CD4-positive, alpha-beta T cell treated with Interleukin-17A for 4 hours (primary cell): ENCODE results near the gene TTLL6.

Experiments
- DNase-seq: peaks from one replicate; pipeline ENCODE4 v3.0.0-alpha.2; 2020; ENCODE audit warnings: mixed read lengths

The TTLL6 gene

GRCh38 chr17:48757524-48757961 is 59.5 kb downstream of the TTLL6 start:
- DNase-seq, result no peak

GRCh38 chr17:48756830-48757251 is 60.2 kb downstream of the TTLL6 start:
- DNase-seq, result no peak

DNA sequence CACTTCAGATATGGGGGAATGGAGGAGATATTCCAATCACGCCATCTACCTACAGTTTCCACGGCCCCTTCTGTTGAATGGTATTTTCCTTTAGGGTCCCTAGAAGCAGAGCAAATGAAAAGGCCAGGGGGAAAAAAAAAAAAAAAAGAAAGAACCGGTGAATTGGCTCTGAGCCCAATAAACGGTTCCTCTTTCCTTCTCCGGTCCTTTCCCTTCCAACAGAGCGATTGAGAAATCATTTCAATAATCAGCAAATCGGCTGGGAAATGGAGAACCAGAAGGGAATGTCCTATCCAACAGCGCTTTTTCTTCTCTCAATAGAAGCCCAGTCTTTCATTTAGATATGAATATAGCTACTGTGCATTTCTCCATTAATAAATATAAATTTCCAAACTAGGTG is 61.7 kb downstream of the TTLL6 start:
- no peak for DNase-seq

DNA sequence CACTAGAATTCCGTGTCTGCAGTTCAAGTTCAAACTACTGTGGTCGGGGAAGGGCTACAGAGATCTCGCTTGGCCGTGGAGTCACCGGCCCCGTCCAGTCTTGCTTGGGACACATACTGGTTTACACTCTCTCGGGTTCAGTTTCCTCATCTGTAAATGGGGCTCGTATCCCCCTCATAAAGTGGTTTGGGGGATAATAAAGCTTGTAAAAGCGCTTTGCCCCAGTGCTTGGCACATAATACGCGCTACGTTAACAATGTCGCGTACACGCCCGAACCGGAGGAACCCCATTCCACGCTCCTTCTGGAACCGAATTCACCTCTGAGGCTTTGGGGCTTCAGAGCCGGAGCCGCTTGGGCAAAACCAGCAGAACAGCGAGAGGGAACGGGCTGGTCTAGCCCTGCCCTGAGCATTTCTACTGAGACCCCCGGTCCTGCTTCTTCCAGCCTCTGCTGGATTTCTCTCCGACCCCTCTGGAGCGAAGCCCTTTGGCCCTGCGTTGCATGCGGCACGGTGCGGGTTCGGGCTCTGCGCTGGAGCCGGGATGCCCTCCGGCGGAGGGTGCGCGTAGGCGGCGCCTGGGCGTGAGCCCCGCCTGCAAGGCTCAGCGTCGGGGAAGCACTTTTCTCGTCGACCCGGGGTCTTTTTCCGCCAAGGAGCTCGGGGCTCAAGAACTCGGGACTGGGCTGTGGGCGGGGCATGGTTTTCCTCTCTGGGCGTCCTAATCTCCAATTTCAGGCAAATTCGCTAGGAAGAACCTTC is 62.3 kb downstream of the TTLL6 start:
- DNase-seq, result no peak

- DNase-seq, result no peak
Observed at GRCh38 chr17:48753794-48754499, 63.1 kb downstream of the TTLL6 start.

DNA sequence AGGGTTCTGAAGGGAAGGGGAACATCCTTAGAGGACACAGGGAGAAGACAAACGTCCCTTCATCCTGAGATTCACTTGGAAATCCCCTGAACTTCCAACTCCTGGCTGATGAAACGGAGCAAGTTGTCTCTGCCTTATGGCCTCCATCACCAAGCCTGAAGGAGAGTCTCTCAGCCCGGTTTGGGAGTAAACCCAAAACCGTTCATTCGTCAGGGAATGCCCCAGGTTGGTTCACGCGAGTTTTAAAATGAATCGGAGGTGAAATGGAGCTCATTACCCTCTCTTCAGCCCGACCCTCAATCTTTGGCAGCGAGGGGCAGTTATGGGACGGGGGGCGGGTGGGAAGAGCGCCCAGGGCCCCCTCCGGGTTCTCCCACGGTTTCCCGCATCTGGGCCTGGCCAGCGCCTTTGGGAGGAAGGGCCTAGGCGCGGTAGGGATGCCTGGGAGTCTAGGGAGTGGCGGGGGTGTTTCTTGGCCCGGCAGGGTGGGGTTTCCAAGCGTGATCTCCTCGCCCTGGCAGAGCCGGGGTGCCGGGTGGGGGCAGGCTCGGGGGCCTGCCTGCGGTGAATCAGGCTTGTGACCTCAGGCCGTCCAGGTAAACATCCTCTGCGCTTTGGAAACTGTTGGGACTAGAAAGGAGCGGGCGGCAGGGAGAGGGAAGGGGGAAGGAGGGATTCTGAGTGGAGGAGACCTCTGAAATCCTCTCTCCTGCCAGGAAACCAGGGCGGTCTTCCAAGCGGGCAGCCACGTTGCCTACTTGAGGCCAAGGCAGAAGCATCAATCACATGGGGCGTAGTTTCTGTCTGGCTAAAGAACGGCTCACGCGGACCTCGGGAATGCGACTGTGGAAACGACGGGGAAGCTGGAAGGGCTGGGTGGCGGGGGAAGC is 64.4 kb downstream of the TTLL6 start:
- DNase-seq, result no peak

DNA sequence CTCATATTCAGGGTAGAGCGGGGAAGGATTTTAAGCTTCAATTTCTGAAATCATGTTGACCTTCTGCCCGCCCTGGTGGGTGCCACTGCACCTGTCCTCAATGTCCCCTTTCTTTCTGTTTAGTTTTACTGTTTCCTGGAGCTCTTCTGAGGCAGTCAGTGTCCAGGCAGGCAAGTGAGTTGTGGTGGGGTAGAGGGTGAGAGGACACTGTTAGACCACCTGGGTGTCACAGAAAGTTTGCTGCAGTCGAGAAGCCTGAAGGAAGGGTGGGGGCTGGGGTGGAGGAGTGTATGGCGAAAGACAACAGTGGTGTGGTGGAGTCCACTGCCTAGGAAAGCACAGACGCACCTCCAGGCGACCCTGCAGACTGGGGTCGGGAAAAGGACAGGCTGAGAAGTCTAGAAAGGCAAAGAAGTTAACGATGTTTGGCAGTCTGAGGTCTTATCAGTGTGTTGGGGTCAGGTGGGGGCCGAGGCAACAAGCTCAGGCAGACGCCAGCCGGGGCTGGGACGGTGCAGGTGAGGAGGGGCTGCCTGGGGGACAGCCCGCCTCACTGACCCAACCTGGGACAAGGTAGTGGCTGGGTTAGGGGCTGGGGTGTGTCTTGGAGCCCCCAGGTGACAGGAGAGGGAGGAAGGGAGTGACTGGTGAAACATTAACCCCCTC is 65.2 kb downstream of the TTLL6 start:
- no peak for DNase-seq

GRCh38 chr17:48751172-48751571 is 65.9 kb downstream of the TTLL6 start:
- no peak for DNase-seq

- DNase-seq, result no peak
Observed at GRCh38 chr17:48749621-48750553, 67.1 kb downstream of the TTLL6 start.

DNA sequence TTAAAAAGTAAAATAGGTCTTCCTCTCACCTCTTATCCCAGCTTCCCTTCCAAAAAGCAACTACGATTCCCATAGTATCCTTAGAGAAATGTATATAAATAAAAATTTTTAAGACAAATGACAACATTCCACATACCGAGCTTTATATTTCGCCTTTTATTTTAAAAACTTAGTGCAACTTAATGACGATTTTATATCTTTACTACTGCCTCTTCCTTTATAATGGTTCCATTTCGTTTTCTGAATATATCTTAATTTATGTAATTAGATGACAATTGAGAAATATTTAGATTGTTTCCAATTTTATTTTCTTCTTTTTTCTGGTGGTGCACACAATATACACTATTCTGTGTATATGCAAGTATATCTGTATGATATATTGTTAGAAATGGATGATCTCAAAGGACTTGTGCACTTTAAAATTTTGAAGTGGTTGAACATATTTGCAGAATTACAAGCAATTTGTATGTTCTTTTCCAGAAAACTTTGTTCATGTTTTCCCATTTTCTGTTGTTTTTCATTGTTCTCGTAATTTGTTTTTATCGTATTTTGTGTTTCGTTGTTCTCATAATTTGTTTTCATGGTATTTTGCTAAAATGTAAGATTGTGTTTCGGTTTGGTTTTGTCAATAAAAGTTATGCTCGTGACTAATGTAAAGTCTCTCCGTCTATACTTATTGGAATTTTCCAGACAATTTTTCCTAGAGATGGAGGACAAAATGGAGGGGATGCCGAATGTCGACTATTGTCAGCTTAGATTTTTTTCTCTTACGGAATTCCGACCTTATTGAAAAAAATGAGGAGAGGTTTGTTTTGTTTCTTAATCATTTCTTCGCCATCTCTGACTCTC is 68.1 kb downstream of the TTLL6 start:
- DNase-seq, result no peak

DNA sequence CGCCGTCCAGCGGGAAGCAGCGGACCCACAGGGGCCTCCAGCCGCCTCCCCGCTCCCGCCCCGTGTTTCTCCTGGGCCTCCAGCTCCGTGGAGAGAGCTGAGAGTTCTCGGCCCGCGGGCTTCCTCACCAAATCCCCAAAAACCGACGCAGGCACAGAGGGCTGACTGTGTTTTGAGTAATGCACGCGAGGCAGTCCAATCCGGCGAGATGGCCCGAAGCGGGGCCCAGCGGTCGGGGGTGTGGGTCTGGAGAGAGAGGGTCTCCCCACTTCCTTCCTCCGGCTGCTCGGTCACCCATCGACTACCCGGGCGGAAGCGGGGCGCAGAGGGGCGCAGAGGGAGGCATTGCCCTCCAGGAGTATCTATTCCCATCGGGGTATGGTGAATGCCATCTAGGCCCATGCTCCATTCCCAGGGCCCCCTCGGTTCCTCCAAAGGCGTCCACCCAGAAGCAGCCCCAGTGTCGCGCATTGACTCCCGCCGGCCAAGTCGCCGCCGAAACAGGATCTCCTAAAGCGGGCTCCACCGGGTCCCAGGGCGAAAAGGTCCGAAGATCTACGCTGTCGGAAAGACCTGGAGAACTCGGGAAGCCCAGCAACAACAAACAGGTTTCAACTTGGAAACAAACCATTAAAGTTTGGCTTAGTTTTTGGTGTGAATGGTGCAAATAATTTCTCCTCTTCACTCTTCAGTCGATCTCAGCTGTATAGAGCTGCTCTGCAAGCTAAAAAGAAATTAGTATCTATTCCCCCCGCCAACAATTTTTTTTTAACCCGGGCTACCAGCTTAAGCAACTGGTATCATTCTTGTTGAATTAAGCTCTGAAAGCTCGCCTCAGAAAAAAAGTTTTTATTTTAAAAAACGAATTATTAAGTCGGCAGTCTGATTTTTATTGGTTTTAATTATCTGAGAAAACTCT is 69.3 kb downstream of the TTLL6 start:
- no peak for DNase-seq

- no peak for DNase-seq
Observed at GRCh38 chr17:48746916-48747444, 70.0 kb downstream of the TTLL6 start.

DNA sequence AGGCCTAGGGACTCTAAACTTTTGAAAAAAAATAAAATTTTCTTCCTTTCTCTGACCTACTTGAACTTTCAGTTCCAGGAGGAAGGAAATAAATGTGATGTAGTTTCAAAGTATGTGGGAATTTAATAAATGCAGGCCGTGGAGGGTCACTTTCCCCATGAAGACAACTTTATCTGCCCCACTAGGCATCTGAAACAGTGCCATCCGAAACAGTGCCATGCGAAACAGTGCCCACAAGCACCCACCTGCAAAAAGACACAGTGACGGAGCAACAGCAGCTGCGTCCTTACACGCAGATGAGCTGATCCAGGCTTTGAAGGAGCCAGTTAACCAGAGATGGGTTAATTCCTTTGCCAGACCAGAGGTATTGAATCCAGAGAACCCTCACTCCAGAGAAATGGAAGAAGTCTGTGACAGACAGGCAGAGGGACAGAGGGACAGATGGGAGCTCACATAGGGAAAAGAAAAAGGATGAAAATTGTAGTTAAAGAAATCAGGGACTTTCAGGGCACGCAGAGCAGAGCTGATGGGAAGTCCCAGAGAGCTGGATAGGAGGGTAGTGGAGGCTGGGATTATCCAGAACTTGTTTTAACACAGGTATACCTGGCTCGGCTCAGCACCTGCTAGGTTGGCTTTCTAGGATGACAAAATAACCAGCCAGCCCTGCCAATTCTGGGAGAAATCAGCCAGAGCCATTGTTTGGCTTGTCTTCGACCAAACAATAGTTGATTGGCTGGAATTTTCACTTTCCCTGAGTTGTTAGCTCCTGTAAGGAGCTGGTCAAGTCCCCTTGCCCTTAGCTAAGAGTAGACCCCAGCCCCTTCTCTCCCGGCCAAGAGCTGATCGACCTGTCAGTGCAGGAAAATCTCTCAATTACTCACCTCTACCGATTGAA is 71.4 kb downstream of the TTLL6 start:
- no peak for DNase-seq

DNA sequence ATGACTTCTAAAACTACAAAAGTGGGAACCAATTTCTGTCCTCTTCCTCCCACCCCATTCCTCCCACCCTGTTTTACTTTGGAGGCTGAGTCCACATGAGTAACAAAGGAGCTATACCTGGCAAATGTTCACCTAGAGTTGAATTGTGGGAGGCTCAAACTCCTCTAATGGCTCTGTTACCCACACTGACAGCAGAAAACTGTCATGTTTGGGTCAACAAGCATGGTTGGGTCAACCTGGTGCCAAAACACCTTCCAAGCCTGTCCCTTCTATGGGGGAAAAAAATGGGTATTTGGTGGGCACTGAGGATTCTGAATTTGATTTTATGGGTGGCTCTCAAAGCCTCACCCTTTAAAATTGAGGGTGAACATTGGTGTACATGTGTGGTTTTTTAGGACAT is 76.5 kb downstream of the TTLL6 start:
- no peak for DNase-seq

DNA sequence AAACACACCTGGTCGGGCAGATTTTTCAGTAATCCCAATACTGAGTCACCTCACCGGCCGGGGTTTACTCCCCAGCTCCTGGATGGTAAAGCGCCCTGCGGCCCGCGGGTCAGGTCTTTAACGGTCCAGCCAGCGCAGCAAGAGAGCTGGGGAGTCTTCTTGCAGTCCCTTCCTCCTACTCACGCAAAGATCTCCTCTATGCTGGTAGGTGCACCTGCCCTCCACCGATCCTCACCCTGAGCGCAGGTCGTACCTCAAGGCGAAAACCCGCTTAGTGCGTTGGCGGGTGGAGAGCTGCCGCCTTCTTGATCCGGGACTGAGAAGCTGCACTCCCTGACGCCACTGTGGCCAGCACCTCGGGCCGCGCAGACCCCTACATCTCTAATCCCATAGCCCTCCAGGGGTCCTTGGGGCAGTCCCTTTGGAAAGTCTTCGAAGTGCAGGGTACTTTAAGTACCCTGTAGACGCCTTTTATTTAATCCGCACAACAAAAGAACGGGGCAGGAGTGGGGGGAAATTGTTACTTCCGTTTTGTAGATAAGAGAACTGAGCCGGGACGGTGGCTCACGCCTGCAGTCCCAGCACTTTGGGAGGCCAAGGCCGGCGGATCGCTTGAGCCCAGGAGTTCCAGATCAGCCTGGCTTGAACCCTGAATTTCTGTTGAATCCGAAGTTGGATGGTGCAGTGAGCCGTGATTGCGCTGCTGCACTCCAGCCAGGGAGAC is 78.1 kb downstream of the TTLL6 start:
- no peak for DNase-seq

DNA sequence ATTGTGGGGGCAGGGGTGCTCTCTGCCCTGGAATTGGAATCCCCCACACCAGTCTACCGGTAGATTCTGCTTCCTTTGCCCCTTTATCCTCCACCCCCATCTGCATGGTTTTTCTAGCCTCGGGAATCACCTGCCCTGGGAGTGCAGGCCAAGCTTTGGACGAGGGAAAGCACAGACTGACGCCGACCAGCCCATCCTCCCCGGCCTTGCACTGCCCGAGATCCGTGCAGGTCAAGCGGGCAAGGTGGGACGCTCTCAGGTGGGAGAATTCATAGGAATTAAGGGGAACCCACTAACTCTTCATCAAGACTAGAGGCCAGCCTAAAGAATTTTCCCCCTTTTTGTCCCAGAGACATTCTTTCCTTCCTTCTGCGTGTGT is 78.6 kb downstream of the TTLL6 start:
- DNase-seq, result no peak

DNA sequence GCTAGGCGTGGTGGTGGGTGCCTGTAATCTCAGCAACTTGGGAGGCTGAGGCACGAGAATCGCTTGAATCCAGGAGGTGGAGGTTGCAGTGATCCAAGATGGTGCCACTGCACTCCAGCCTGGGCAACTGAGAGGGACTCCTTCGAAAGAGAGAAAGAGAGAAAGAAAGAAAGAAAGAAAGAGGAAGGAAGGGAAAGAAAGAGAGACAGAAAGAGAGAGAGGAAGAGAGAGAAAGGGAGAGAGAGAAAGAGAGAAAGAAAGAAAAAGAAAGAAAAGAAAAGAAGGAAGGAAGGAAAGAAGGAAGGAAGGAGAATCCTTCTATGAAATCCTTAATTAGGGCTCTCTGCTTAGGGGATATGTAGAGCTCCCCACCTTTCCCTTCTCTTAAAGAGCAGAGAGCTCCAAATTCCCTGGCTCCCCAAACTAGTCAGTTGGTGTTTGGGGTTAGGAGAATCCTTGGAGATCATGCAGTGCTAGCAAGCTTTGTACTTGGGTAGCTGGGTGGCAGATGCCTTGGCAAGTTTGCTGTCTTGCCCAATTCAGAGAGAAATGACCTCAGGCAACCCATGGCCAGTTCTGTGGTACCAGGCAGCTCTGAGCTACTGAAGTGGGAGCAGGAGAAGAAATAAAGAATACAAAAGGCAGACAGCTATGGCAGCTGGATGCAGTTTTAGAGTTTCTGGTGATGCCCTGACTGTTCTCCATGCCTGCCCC is 79.5 kb downstream of the TTLL6 start:
- no peak for DNase-seq
